Natural killer cell (primary cell): ENCODE measurements around the gene CYGB. TPM values are rescaled to one million over a fixed set of nuclear protein-coding genes. Genes with fewer than 3 reads are reported as not detected.

Source experiments
- ATAC-seq, 3 donors: fragments of 150-1000 bp in 2 of 3; fragments of 200-7000 bp in 1 of 3; cut with Tn5 transposase; 1 replicate in 1 of 3; 2 replicates in 2 of 3; pipeline ENCODE4 v1.10.0; 2021; ENCODE audit warnings: mild to moderate bottlenecking in 2 of 3, moderate library complexity in 2 of 3
- DNase-seq, 2 donors: peaks; one replicate each; pipeline versions ENCODE4 v3.0.0 to v3.0.0-alpha.2; 2013 to 2021; ENCODE audit warnings: mixed read lengths in 1 of 2
- H3K27ac ChIP-seq: one replicate; pipeline ENCODE4 v1.5.1; 2013; ENCODE audit warnings: mild to moderate bottlenecking, low read length
- H3K27me3 ChIP-seq: one replicate; pipeline ENCODE4 v1.6.1; 2013; ENCODE audit warnings: low read length; ENCODE audit not compliant: control insufficient read depth, insufficient read depth
- H3K36me3 ChIP-seq: one replicate; pipeline ENCODE4 v1.6.1; 2013; ENCODE audit warnings: low read length; ENCODE audit not compliant: control insufficient read depth, insufficient read depth
- H3K4me1 ChIP-seq: one replicate; pipeline ENCODE4 v1.6.1; 2013; ENCODE audit warnings: low read length; ENCODE audit not compliant: control insufficient read depth, insufficient read depth
- H3K4me3 ChIP-seq: one replicate; pipeline ENCODE4 v1.5.1; 2013; ENCODE audit warnings: low read length
- H3K9me3 ChIP-seq: one replicate; pipeline ENCODE4 v1.6.1; 2013; ENCODE audit warnings: low read length; ENCODE audit not compliant: control insufficient read depth, insufficient read depth
- H3K27ac Mint-ChIP-seq, 2 donors: one replicate each; pipeline ENCODE4 v1.8.0; 2022; ENCODE audit warnings: mild to moderate bottlenecking in 2 of 2, mixed read lengths in 2 of 2, moderate library complexity in 1 of 2
- H3K27me3 Mint-ChIP-seq, 2 donors: one replicate each; pipeline ENCODE4 v1.8.0; 2022; ENCODE audit warnings: low read depth in 2 of 2, mixed read lengths in 2 of 2
- H3K36me3 Mint-ChIP-seq: one replicate; pipeline ENCODE4 v1.8.0; 2022; ENCODE audit warnings: mixed read lengths
- H3K4me1 Mint-ChIP-seq, 2 donors: one replicate each; pipeline ENCODE4 v1.8.0; 2022; ENCODE audit warnings: mixed read lengths in 2 of 2
- H3K4me3 Mint-ChIP-seq: one replicate; pipeline ENCODE4 v1.8.0; 2022; ENCODE audit warnings: mild to moderate bottlenecking, moderate library complexity, mixed read lengths
- H3K9me3 Mint-ChIP-seq, 2 donors: one replicate each; pipeline ENCODE4 v1.8.0; 2022; ENCODE audit warnings: mixed read lengths in 2 of 2
- CTCF ChIP-seq: fragments of 200-600 bp; IDR thresholded peaks from one replicate; pipeline ENCODE4 v1.8.0; 2022; ENCODE audit warnings: antibody characterized with exemption
- WGBS: methylation state at CpG from one replicate; pipeline ENCODE4 v1.1.7; 2013; ENCODE audit warnings: missing lambda C conversion rate; ENCODE audit not compliant: insufficient coverage; 5-methylcytosine and 5-hydroxymethylcytosine counted together
- intact Hi-C: fragments of 100-400 bp; cut with micrococcal nuclease; formaldehyde crosslinking; loops from one replicate; pipeline ENCODE4 v1.14.2; 2022
- total RNA-seq, 4 donors: library from RNA; stranded (reverse); fragments of 120-200 nt in 1 of 4; gene quantifications; one replicate each; pipeline versions ENCODE4 v1.2.3 to v1.2.4, GENCODE V29; 2013 to 2022

Gene CYGB
- total RNA-seq, 3 donors from 2014 or later (not counting 1 experiment from before 2014, with no cell fraction given): 0.12 to 0.33 (median 0.16) TPM

GRCh38 chr17:76557368-76558197, 20.1 kb upstream of the CYGB start:
- under 1% methylated on average over 52 of the region's 55 CpGs for WGBS
- Mint-ChIP-seq H3K27ac (peak overlapping the region; percentile 100), H3K9me3 (no peaks in the 10 kb centered on the region), H3K36me3 (no peaks in the 10 kb centered on the region), H3K27me3 (no peaks in the 10 kb centered on the region), H3K4me3 (peak overlapping the region; percentile 100), H3K4me1 (peaks cover 32 to 34% of the 10 kb centered on the region in 2 donors)
- intact Hi-C loops: loop anchor here (1.0 to 5.0 kb wide), 4 partner anchors 42 to 160 kb away; no protein-coding TSS in a partner anchor
- H3K4me3 ChIP-seq: peak overlapping the region; percentile 72
- peaks cover 6% of the 10 kb centered on the region for H3K36me3 ChIP-seq
- peak overlapping the region; percentile 94 for H3K27ac ChIP-seq
- H3K4me1 ChIP-seq: peaks cover 34% of the 10 kb centered on the region
- peak; percentile 83 to 91 (median 85) for ATAC-seq
- H3K9me3 ChIP-seq: no peaks in the 10 kb centered on the region
- peak; percentile 86 to 97 for DNase-seq
- no peaks in the 10 kb centered on the region for H3K27me3 ChIP-seq
- TF ChIP-seq CTCF: no peak

- Histone ChIP-seq H3K27ac (peak overlapping the region; percentile 94), H3K9me3 (no peaks in the 10 kb centered on the region), H3K4me1 (peaks cover 31% of the 10 kb centered on the region), H3K4me3 (peak overlapping the region; percentile 72), H3K36me3 (peaks cover 3% of the 10 kb centered on the region), H3K27me3 (no peaks in the 10 kb centered on the region)
- Mint-ChIP-seq H3K9me3 (no peaks in the 10 kb centered on the region), H3K4me3 (peak overlapping the region; percentile 100), H3K27me3 (no peaks in the 10 kb centered on the region), H3K27ac (peak overlapping the region; percentile 100), H3K36me3 (no peaks in the 10 kb centered on the region), H3K4me1 (peaks cover 32 to 34% of the 10 kb centered on the region in 2 donors)
- DNase-seq (peak; percentile 48 to 86), ATAC-seq (peak; percentile 59 to 82 (median 73))
- no peak for TF ChIP-seq CTCF
- WGBS: 36% methylated on average over 30 of the region's 30 CpGs
- intact Hi-C loops: loop anchor here (1.0 to 5.0 kb wide), 3 partner anchors 42 to 160 kb away; no protein-coding TSS in a partner anchor
These were observed 19.4 kb upstream of the CYGB start for GRCh38 chr17:76556765-76557367.

GRCh38 chr17:76554131-76554530, 16.6 kb upstream of the CYGB start:
- DNase-seq (no peak), ATAC-seq (no peak)
- H3K36me3 Mint-ChIP-seq: no peaks in the 10 kb centered on the region
- H3K4me1 ChIP-seq: peaks cover 20% of the 10 kb centered on the region
- no peak for TF ChIP-seq CTCF
- 73% methylated on average over 6 of the region's 6 CpGs for WGBS
- H3K27me3 Mint-ChIP-seq: no peaks in the 10 kb centered on the region
- intact Hi-C loops: no loop called here
- peaks cover 32 to 34% of the 10 kb centered on the region in 2 donors for H3K4me1 Mint-ChIP-seq
- no peaks in the 10 kb centered on the region for H3K9me3 Mint-ChIP-seq
- no peak overlapping the region for H3K27ac Mint-ChIP-seq
- H3K27ac ChIP-seq: no peak overlapping the region
- no peaks in the 10 kb centered on the region for H3K27me3 ChIP-seq
- no peaks in the 10 kb centered on the region for H3K9me3 ChIP-seq
- no peak overlapping the region for H3K4me3 Mint-ChIP-seq
- H3K36me3 ChIP-seq: no peaks in the 10 kb centered on the region
- H3K4me3 ChIP-seq: no peak overlapping the region
